HG03520 (cell line): Measurements from ENCODE around the gene GINS2.

Experiments
- ATAC-seq: cut with Tn5 transposase; IDR thresholded peaks from one replicate; pipeline ENCODE4 v1.9.1; 2021; ENCODE audit warnings: mild to moderate bottlenecking, moderate library complexity; ENCODE audit not compliant: unreplicated experiment

Gene GINS2

GRCh38 chr16:85628265-85628556 lies 60.5 kb downstream of the GINS2 start:
- ATAC-seq, result no peak

- ATAC-seq, result no peak
Measured at GRCh38 chr16:85627526-85628264, 61.1 kb downstream of the GINS2 start.

GRCh38 chr16:85627089-85627488 lies 61.7 kb downstream of the GINS2 start:
- ATAC-seq, result no peak
